Smooth muscle cell (in vitro differentiated cells): ENCODE results near the gene SHB. TPM values are rescaled to one million over a fixed set of nuclear protein-coding genes. Genes with fewer than 3 reads are reported as not detected.
A peak's percentile ranks its signal among the peaks of the same experiment; 100 is the strongest.

Source experiments
- DNase-seq: peaks from one replicate; lab custom pipeline; 2025; ENCODE audit not compliant: unreplicated experiment; lab: John Stamatoyannopoulos, UW
- H2AFZ ChIP-seq: fragments of 200-600 bp; sonication (generic); 2 replicates; pipeline ENCODE4 v1.6.0; 2016; ENCODE audit warnings: antibody characterized with exemption, low read depth, mild to moderate bottlenecking
- H3F3A ChIP-seq: fragments of 200-600 bp; sonication (generic); 2 replicates; pipeline ENCODE4 v1.6.0; 2017; ENCODE audit warnings: antibody characterized with exemption, low read depth
- H3K27ac ChIP-seq: fragments of 200-600 bp; sonication (generic); 2 replicates; pipeline ENCODE4 v1.5.1; 2016; ENCODE audit warnings: low read depth, mild to moderate bottlenecking
- H3K27me3 ChIP-seq: fragments of 200-600 bp; sonication (generic); 2 replicates; pipeline ENCODE4 v1.6.1; 2016; ENCODE audit warnings: low read depth, mild to moderate bottlenecking
- H3K36me3 ChIP-seq: fragments of 200-600 bp; sonication (generic); 2 replicates; pipeline ENCODE4 v1.5.1; 2016; ENCODE audit warnings: low read depth
- H3K4me1 ChIP-seq: fragments of 200-600 bp; sonication (generic); 2 replicates; pipeline ENCODE4 v1.5.1; 2016; ENCODE audit warnings: low read depth
- H3K4me2 ChIP-seq: fragments of 200-600 bp; sonication (generic); 2 replicates; pipeline ENCODE4 v1.6.0; 2016; ENCODE audit warnings: mild to moderate bottlenecking
- H3K4me3 ChIP-seq: fragments of 200-600 bp; sonication (generic); 2 replicates; pipeline ENCODE4 v1.5.1; 2016; ENCODE audit warnings: mild to moderate bottlenecking
- H3K79me2 ChIP-seq: fragments of 200-600 bp; sonication (generic); 2 replicates; pipeline ENCODE4 v1.6.0; 2016; ENCODE audit warnings: low read depth, mild to moderate bottlenecking
- H3K9ac ChIP-seq: fragments of 200-600 bp; sonication (generic); 2 replicates; pipeline ENCODE4 v1.6.0; 2016; ENCODE audit warnings: low read depth
- H3K9me3 ChIP-seq: fragments of 200-600 bp; sonication (generic); replicated peaks from 2 replicates; pipeline ENCODE4 v1.5.1; 2016; ENCODE audit warnings: low read depth
- H4K20me1 ChIP-seq: fragments of 200-600 bp; sonication (generic); 2 replicates; pipeline ENCODE4 v1.6.0; 2016; ENCODE audit warnings: low read depth
- CTCF ChIP-seq: fragments of 200-600 bp; sonication (generic); IDR thresholded peaks from 2 replicates; pipeline ENCODE4 v1.5.1; 2017; ENCODE audit warnings: borderline replicate concordance, mild to moderate bottlenecking, antibody characterized with exemption; ENCODE audit not compliant: insufficient read depth, poor library complexity, severe bottlenecking
- WGBS: methylation state at CpG from one replicate; pipeline ENCODE4 v1.1.7; 2016; ENCODE audit warnings: low lambda C conversion rate; 5-methylcytosine and 5-hydroxymethylcytosine counted together
- polyA plus RNA-seq: library from polyadenylated mRNA; unstranded; fragments of >200 nt; fragmentation: Nextera tagmentation; extraction: Ambion mirVana; gene quantifications from 2 replicates; pipeline ENCODE4 v1.2.1, GENCODE V29; 2016
- total RNA-seq: library from RNA; depleted of rRNA; stranded (reverse); fragments of >200 nt; gene quantifications from 2 replicates; pipeline ENCODE4 v1.2.3, GENCODE V29; 2014

The SHB gene
- total and polyA plus RNA-seq, 2 experiments from 2014 or later = 16.4 to 32.4 TPM

DNA sequence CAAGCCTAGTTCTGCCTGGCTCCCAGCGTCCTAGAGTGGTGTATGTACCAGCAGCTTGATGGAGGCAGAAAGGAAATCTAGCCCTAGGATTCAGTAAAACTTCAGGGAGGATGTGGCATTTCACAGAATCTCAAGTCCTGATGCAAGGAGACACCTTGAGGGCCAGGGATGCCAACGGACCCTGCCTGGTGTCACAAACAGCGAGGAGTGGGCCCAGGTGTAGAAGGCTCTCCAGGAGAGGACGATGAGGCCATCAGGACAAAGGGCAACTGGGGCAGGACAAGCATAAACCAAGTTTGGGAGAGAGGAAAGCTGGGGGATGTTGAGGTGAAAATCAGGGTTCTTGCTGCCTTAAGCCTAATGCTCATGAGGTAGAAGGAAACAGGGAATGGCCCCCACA lies 83.0 kb downstream of the SHB start:
- WGBS = 96% methylated on average over 4 of the region's 4 CpGs
- Histone ChIP-seq H3K36me3 (no peaks in the 10 kb centered on the region), H3F3A (peaks cover 4% of the 10 kb centered on the region), H3K4me1 (no peaks in the 10 kb centered on the region), H3K27me3 (no peaks in the 10 kb centered on the region), H4K20me1 (peaks cover 10% of the 10 kb centered on the region), H3K79me2 (peaks cover 78% of the 10 kb centered on the region), H3K4me2 (no peak overlapping the region), H3K9ac (no peak overlapping the region), H3K4me3 (no peak overlapping the region), H2AFZ (no peak overlapping the region), H3K9me3 (no peaks in the 10 kb centered on the region), H3K27ac (peak overlapping the region; percentile 58)
- TF ChIP-seq CTCF = no peak
- no peak for DNase-seq

GRCh38 chr9:37984672-37985611 lies 84.1 kb downstream of the SHB start:
- no peaks in the 10 kb centered on the region for H3K27me3 ChIP-seq
- peaks cover 9% of the 10 kb centered on the region for H4K20me1 ChIP-seq
- H3K4me3 ChIP-seq = no peak overlapping the region
- H3K27ac ChIP-seq = peak overlapping the region; percentile 58
- H3K9ac ChIP-seq = peak overlapping the region; percentile 26
- DNase-seq = no peak
- peaks cover 5% of the 10 kb centered on the region for H3F3A ChIP-seq
- peak overlapping the region; percentile 51 for H3K4me2 ChIP-seq
- H3K9me3 ChIP-seq = no peaks in the 10 kb centered on the region
- peaks cover 2% of the 10 kb centered on the region for H3K4me1 ChIP-seq
- WGBS = 59% methylated on average over 26 of the region's 26 CpGs
- no peak overlapping the region for H2AFZ ChIP-seq
- no peak for TF ChIP-seq CTCF
- H3K36me3 ChIP-seq = no peaks in the 10 kb centered on the region
- peaks cover 77% of the 10 kb centered on the region for H3K79me2 ChIP-seq

DNA sequence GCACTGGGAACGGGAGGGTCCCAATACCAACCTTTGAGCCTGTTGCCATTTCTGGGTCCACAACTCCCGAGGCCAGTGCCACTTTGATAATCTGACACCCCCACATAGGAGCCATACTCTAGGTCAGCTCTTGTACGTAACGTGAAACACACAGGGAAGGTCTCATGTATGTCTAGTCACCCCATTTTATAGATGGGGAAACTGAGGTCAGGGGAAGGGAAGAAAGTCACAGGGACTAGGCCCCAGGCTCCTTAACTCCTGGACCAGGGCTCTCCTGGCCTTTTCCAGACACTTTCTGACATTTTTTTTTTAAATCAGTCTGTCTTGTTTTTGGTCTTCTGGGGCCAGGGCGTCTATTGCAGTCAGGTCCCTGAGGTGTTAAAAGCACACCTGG lies 84.8 kb downstream of the SHB start:
- Histone ChIP-seq H4K20me1 (peaks cover 9% of the 10 kb centered on the region), H3F3A (peaks cover 5% of the 10 kb centered on the region), H3K4me1 (peaks cover 9% of the 10 kb centered on the region), H2AFZ (no peak overlapping the region), H3K36me3 (no peaks in the 10 kb centered on the region), H3K79me2 (peaks cover 80% of the 10 kb centered on the region), H3K4me2 (peak overlapping the region; percentile 51), H3K9me3 (no peaks in the 10 kb centered on the region), H3K27ac (peak overlapping the region; percentile 58), H3K27me3 (no peaks in the 10 kb centered on the region), H3K4me3 (no peak overlapping the region), H3K9ac (peak overlapping the region; percentile 26)
- no peak for DNase-seq
- WGBS = 98% methylated on average over 5 of the region's 5 CpGs
- TF ChIP-seq CTCF = no peak
